IMR-90 (cell line): ENCODE data around the gene MYOF. TPM values are rescaled to one million over a fixed set of nuclear protein-coding genes. Genes with fewer than 3 reads are reported as not detected.

Experiments used
- ATAC-seq: fragments of 200-7000 bp; cut with Tn5 transposase; 2 replicates; pipeline ENCODE4 v1.9.1; 2020; ENCODE audit warnings: low read depth, mild to moderate bottlenecking, moderate library complexity
- BruUV-seq: library from RNA; stranded (reverse); fragments of 400-500 nt; replicated peaks from 2 replicates; lab custom pipeline; 2021; lab: Mats Ljungman, UMichigan
- CTCF ChIA-PET: fragments of 300-600 bp; formaldehyde crosslinking; extraction: SDS; loops from one replicate; lab custom pipeline; 2021; ENCODE audit warnings: antibody characterized with exemption; lab: Yijun Ruan, JAX
- POLR2A ChIA-PET: fragments of 300-600 bp; sonication (Branson Sonifier 250); formaldehyde crosslinking; loops from one replicate; lab custom pipeline; 2022; ENCODE audit warnings: antibody characterized with exemption; ENCODE audit not compliant: unreplicated experiment; lab: Charles Lee
- DNase-seq: peaks from one replicate; pipeline ENCODE4 v3.0.0; 2013
- H2AFZ ChIP-seq: replicated peaks from 2 replicates; pipeline ENCODE3; 2013; ENCODE audit warnings: low read length, mild to moderate bottlenecking; ENCODE audit not compliant: poor library complexity
- H2AK5ac ChIP-seq: 2 replicates; pipeline ENCODE4 v1.6.1; 2013; ENCODE audit warnings: low read depth, low read length, inconsistent platforms
- H2AK9ac ChIP-seq: replicated peaks from 2 replicates; pipeline ENCODE3; 2013; ENCODE audit warnings: mild to moderate bottlenecking, low read depth, low read length, moderate library complexity; ENCODE audit not compliant: poor library complexity
- H2BK120ac ChIP-seq: 2 replicates; pipeline ENCODE4 v1.6.1; 2013; ENCODE audit warnings: low read depth, low read length, inconsistent platforms
- H2BK15ac ChIP-seq: 3 replicates; pipeline ENCODE4 v1.6.1; 2013; ENCODE audit warnings: low read depth, low read length, inconsistent platforms
- H2BK20ac ChIP-seq: 2 replicates; pipeline ENCODE4 v1.6.1; 2013; ENCODE audit warnings: low read depth, mild to moderate bottlenecking, inconsistent platforms, low read length, moderate library complexity
- H2BK5ac ChIP-seq: 2 replicates; pipeline ENCODE4 v1.6.1; 2013; ENCODE audit warnings: mild to moderate bottlenecking, low read depth, low read length, inconsistent platforms; ENCODE audit not compliant: poor library complexity, severe bottlenecking
- H3K14ac ChIP-seq: replicated peaks from 2 replicates; pipeline ENCODE4 v1.6.1; 2013; ENCODE audit warnings: low read depth, low read length, inconsistent platforms
- H3K18ac ChIP-seq: 2 replicates; pipeline ENCODE4 v1.6.1; 2013; ENCODE audit warnings: low read depth, low read length, control low read depth
- H3K23ac ChIP-seq: 2 replicates; pipeline ENCODE4 v1.6.1; 2013; ENCODE audit warnings: low read depth, low read length, inconsistent platforms
- H3K27ac ChIP-seq: 2 replicates; pipeline ENCODE4 v1.5.1; 2013; ENCODE audit warnings: mild to moderate bottlenecking, control low read depth, low read length; ENCODE audit not compliant: insufficient read depth
- H3K27me3 ChIP-seq: 2 replicates; pipeline ENCODE4 v1.6.1; 2013; ENCODE audit warnings: low read length; ENCODE audit not compliant: control insufficient read depth, insufficient read depth
- H3K36me3 ChIP-seq: 2 replicates; pipeline ENCODE4 v1.6.1; 2013; ENCODE audit warnings: low read length, mixed read lengths; ENCODE audit not compliant: control insufficient read depth, insufficient read depth
- H3K4ac ChIP-seq: 2 replicates; pipeline ENCODE4 v1.6.1; 2013; ENCODE audit warnings: low read depth, low read length, inconsistent platforms
- H3K4me1 ChIP-seq: 2 replicates; pipeline ENCODE4 v1.6.1; 2013; ENCODE audit warnings: low read length, mixed read lengths; ENCODE audit not compliant: control insufficient read depth, insufficient read depth
- H3K4me2 ChIP-seq: 2 replicates; pipeline ENCODE4 v1.6.1; 2013; ENCODE audit warnings: low read depth, mild to moderate bottlenecking, control low read depth, low read length, moderate library complexity
- H3K4me3 ChIP-seq: 2 replicates; pipeline ENCODE4 v1.5.1; 2013; ENCODE audit warnings: low read depth, mild to moderate bottlenecking, control low read depth, low read length, moderate library complexity; ENCODE audit not compliant: insufficient read depth
- H3K56ac ChIP-seq: 2 replicates; pipeline ENCODE4 v1.6.1; 2013; ENCODE audit warnings: low read length, inconsistent platforms; ENCODE audit not compliant: insufficient read depth; ENCODE audit errors: extremely low read depth
- H3K79me1 ChIP-seq, 2 experiments: 2 replicates each; pipeline ENCODE4 v1.6.1; 2013; ENCODE audit warnings: low read length in 2 of 2, inconsistent platforms in 1 of 2, low read depth in 1 of 2
- H3K9ac ChIP-seq: 2 replicates; pipeline ENCODE4 v1.6.1; 2013; ENCODE audit warnings: low read depth, low read length, control low read depth
- H3K9me1 ChIP-seq: 2 replicates; pipeline ENCODE4 v1.6.1; 2013; ENCODE audit warnings: low read length, inconsistent platforms; ENCODE audit not compliant: insufficient read depth
- H3K9me3 ChIP-seq: 2 replicates; pipeline ENCODE4 v1.6.1; 2013; ENCODE audit warnings: low read length; ENCODE audit not compliant: control insufficient read depth, insufficient read depth
- H4K20me1 ChIP-seq: 2 replicates; pipeline ENCODE4 v1.6.1; 2013; ENCODE audit warnings: low read length, inconsistent platforms; ENCODE audit not compliant: insufficient read depth
- H4K5ac ChIP-seq: 2 replicates; pipeline ENCODE4 v1.6.1; 2013; ENCODE audit warnings: mild to moderate bottlenecking, low read depth, low read length, control low read depth
- H4K8ac ChIP-seq, 2 experiments: 2 replicates each; pipeline ENCODE4 v1.6.1; 2013; ENCODE audit warnings: low read depth in 2 of 2, low read length in 2 of 2, control low read depth in 1 of 2, inconsistent platforms in 1 of 2
- H4K91ac ChIP-seq: 2 replicates; pipeline ENCODE4 v1.6.1; 2013; ENCODE audit warnings: low read depth, low read length, inconsistent platforms; ENCODE audit not compliant: insufficient read depth
- BHLHE40 ChIP-seq: fragments of 150-350 bp; IDR thresholded peaks from 2 replicates; pipeline ENCODE4 v1.6.1; 2016; ENCODE audit warnings: mild to moderate bottlenecking, low read depth, low read length
- MAFK ChIP-seq: IDR thresholded peaks from 2 replicates; pipeline ENCODE4 v1.6.1; 2012; ENCODE audit warnings: low read depth, low read length, improper control_type of control experiment
- MAZ ChIP-seq: IDR thresholded peaks from 2 replicates; pipeline ENCODE4 v1.6.1; 2012; ENCODE audit warnings: low read depth, mild to moderate bottlenecking, low read length, improper control_type of control experiment, moderate library complexity, borderline replicate concordance
- MXI1 ChIP-seq: IDR thresholded peaks from 2 replicates; pipeline ENCODE4 v1.6.1; 2012; ENCODE audit warnings: low read depth, mild to moderate bottlenecking, low read length, moderate library complexity, borderline replicate concordance
- NFE2L2 ChIP-seq: fragments of 150-350 bp; IDR thresholded peaks from 2 replicates; pipeline ENCODE4 v1.6.1; 2016; ENCODE audit warnings: low read depth, mild to moderate bottlenecking, low read length
- RCOR1 ChIP-seq: IDR thresholded peaks from 2 replicates; pipeline ENCODE4 v1.6.1; 2012; ENCODE audit warnings: mild to moderate bottlenecking, low read length, improper control_type of control experiment; ENCODE audit not compliant: insufficient replicate concordance
- RFX5 ChIP-seq: IDR thresholded peaks from 2 replicates; pipeline ENCODE4 v1.8.0; 2012; ENCODE audit warnings: low read depth, mild to moderate bottlenecking, low read length, moderate library complexity
- WGBS, 2 experiments: methylation state at CpG; one replicate each; pipeline versions ENCODE4 v1.1.5 to v1.1.7; 2013; ENCODE audit warnings: missing lambda C conversion rate in 2 of 2; ENCODE audit not compliant: insufficient read length in 1 of 2; ENCODE audit errors: extremely low coverage in 2 of 2; 5-methylcytosine and 5-hydroxymethylcytosine counted together
- dilution Hi-C: fragments of 300-500 bp; cut with HindIII; formaldehyde crosslinking; loops from one replicate; pipeline ENCODE4 v1.14.3; 2018; ENCODE audit warnings: low sequenced_read_pairs; ENCODE audit not compliant: unreplicated experiment
- in situ Hi-C: fragments of 300-500 bp; cut with MboI; formaldehyde crosslinking; loops from 3 replicates; pipeline ENCODE4 v1.14.3; 2019; ENCODE audit warnings: low sequenced_read_pairs, inconsistent platforms, mixed read lengths
- intact Hi-C: fragments of 100-400 bp; cut with micrococcal nuclease; formaldehyde crosslinking; loops from 2 replicates; pipeline ENCODE4 v1.10.0; 2022
- polyA plus RNA-seq, 3 experiments: library from polyadenylated mRNA; depleted of rRNA; stranded (reverse); fragments of >200 nt; gene quantifications; 2 replicates each; pipeline ENCODE4 v1.2.3, GENCODE V29; 2012; ENCODE audit warnings: low replicate concordance in 1 of 3
- total RNA-seq: library from RNA; depleted of rRNA; stranded (reverse); fragments of >200 nt; gene quantifications from 2 replicates; pipeline ENCODE4 v1.2.3, GENCODE V29; 2012

The MYOF gene
- total and polyA plus RNA-seq, 2 of the 4 experiments (the other 2 are of a cell fraction): 221 to 281 TPM

GRCh38 chr10:93410697-93411348 lies 71.3 kb downstream of the MYOF start:
- Histone ChIP-seq H2AFZ (no peak overlapping the region), H4K91ac (no peak overlapping the region), H3K27me3 (no peaks in the 10 kb centered on the region), H2BK20ac (no peak overlapping the region), H2BK120ac (no peak overlapping the region), H3K4me2 (no peak overlapping the region), H2AK5ac (no peak overlapping the region), H3K56ac (no peak overlapping the region), H3K27ac (no peak overlapping the region), H4K5ac (no peak overlapping the region), H2BK15ac (no peak overlapping the region), H3K9ac (no peak overlapping the region), H3K36me3 (peaks cover 49% of the 10 kb centered on the region), H3K23ac (no peak overlapping the region), H3K79me1 (peaks cover 50 to 80% of the 10 kb centered on the region in 2 experiments), H3K9me3 (no peaks in the 10 kb centered on the region), H3K4me1 (peaks cover 6% of the 10 kb centered on the region), H3K9me1 (peaks cover 31% of the 10 kb centered on the region), H2AK9ac (no peak overlapping the region), H4K8ac (no peak overlapping the region; a peak in 1 of 4 replicates), H3K14ac (no peak overlapping the region), H3K4ac (no peak overlapping the region), H3K18ac (no peak overlapping the region), H4K20me1 (no peaks in the 10 kb centered on the region; the same call in 1 of the 2 replicates), H3K4me3 (no peak overlapping the region), H2BK5ac (no peak overlapping the region)
- BruUV-seq: no TSS peak
- DNase-seq: no peak
- POLR2A ChIA-PET: no interaction called here
- dilution Hi-C loops (no loop called here), in situ Hi-C loops (no loop called here), intact Hi-C loops (no loop called here)
- no CpG with 5 or more reads among the region's 6 CpGs for whole genome bisulfite sequencing, 2 experiments
- CTCF ChIA-PET: no interaction called here
- no peak for TF ChIP-seq NFE2L2
- no peak for TF ChIP-seq RFX5
- no peak for TF ChIP-seq MAZ
- peak; percentile 76 for TF ChIP-seq MAFK
- no peak for TF ChIP-seq MXI1
- TF ChIP-seq RCOR1: no peak
- TF ChIP-seq BHLHE40: no peak
- ATAC-seq: no peak
